Adrenal gland (tissue), 5 donors: ENCODE results near the gene CREBBP.

Source experiments
- CTCF ChIP-seq, 6 experiments: fragments of 450-650 bp in 4 of 6; fragments of 200-600 bp in 2 of 6; sonication (generic) in 1 of 6; IDR thresholded peaks; 1 replicate in 5 of 6; 2 replicates in 1 of 6; pipeline versions ENCODE4 v1.5.1 to v1.8.0; 2016 to 2021; ENCODE audit warnings: antibody characterized with exemption in 6 of 6, mild to moderate bottlenecking in 2 of 6, moderate library complexity in 1 of 6
- POLR2A ChIP-seq, 2 donors: fragments of 450-650 bp; IDR thresholded peaks; one replicate each; pipeline ENCODE4 v1.6.1; 2017; ENCODE audit warnings: antibody characterized with exemption in 2 of 2, mild to moderate bottlenecking in 2 of 2, moderate library complexity in 1 of 2
- donor health status: DM: no; HTN: no; CAD: no.

- TF ChIP-seq CTCF (IDR thresholded peaks at IDR 0.05) (no peak), POLR2A (IDR thresholded peaks at IDR 0.05) (no peak)
Observed at GRCh38 chr16:3681206-3681605, 199.3 kb downstream of the CREBBP start.
